K562 (cell line): ENCODE measurements around the gene TPK1. TPM values are rescaled to one million over a fixed set of nuclear protein-coding genes. Genes with fewer than 3 reads are reported as not detected.

Source experiments
- ATAC-seq: fragments of 200-7000 bp; cut with Tn5 transposase; 3 replicates; pipeline ENCODE4 v1.9.1; 2020; ENCODE audit warnings: moderate library complexity
- BruUV-seq: library from RNA; stranded (reverse); fragments of 400-500 nt; replicated peaks from 2 replicates; lab custom pipeline; 2021; lab: Mats Ljungman, UMichigan
- CTCF ChIA-PET: fragments of 300-600 bp; formaldehyde crosslinking; extraction: SDS; loops from one replicate; lab custom pipeline; 2021; ENCODE audit warnings: low intra/inter-chr PET ratio; lab: Yijun Ruan, JAX
- POLR2A ChIA-PET: fragments of 300-600, 350-650 bp; sonication (Branson Sonifier 250); formaldehyde crosslinking; extraction: SDS; loops from one replicate; lab custom pipeline; 2021; ENCODE audit warnings: antibody characterized with exemption, inconsistent platforms; lab: Yijun Ruan, JAX
- DNase-seq, 4 experiments: peaks; one replicate each; pipeline versions ENCODE4 v3.0.0 to v3.0.0-alpha.2; 2011 to 2018; ENCODE audit warnings: low spot score in 3 of 4, mixed read lengths in 3 of 4; ENCODE audit errors: extremely low read depth in 1 of 4
- FAIRE-seq: peaks from 2 replicates; lab custom pipeline; 2011; peaks lifted over from hg19 to GRCh38; lab: Jason Lieb, UNC
- H2AFZ ChIP-seq: 2 replicates; pipeline ENCODE4 v1.6.0; 2011; ENCODE audit warnings: low read depth, low read length, control low read depth, inconsistent platforms
- H3K27ac ChIP-seq: fragments of 200-600 bp; 3 replicates; pipeline ENCODE4 v1.8.0; 2011; ENCODE audit warnings: low read depth, mild to moderate bottlenecking, control low read depth, inconsistent platforms, low read length, moderate library complexity, mixed read lengths; ENCODE audit errors: extremely low read depth
- H3K27me3 ChIP-seq, 2 experiments: fragments of 300-600 bp in 1 of 2; 2 replicates in 1 of 2; 3 replicates in 1 of 2; pipeline versions ENCODE4 v1.6.0 to v1.8.0; 2011; ENCODE audit warnings: inconsistent platforms in 2 of 2, low read length in 2 of 2, mild to moderate bottlenecking in 1 of 2, mixed read lengths in 1 of 2, moderate library complexity in 1 of 2; ENCODE audit not compliant: control insufficient read depth in 2 of 2, insufficient read depth in 2 of 2
- H3K36me3 ChIP-seq: fragments of 300-600 bp; 3 replicates; pipeline ENCODE4 v1.8.0; 2011; ENCODE audit warnings: mild to moderate bottlenecking, low read length, inconsistent platforms; ENCODE audit not compliant: control insufficient read depth, insufficient read depth
- H3K4me1 ChIP-seq, 2 experiments: fragments of 200-600 bp in 1 of 2; replicated peaks in 1 of 2; 2 replicates in 1 of 2; 3 replicates in 1 of 2; pipeline versions ENCODE4 v1.5.1 to v1.8.0; 2011; ENCODE audit warnings: inconsistent platforms in 2 of 2, low read length in 2 of 2, mild to moderate bottlenecking in 1 of 2, mixed read lengths in 1 of 2, moderate library complexity in 1 of 2; ENCODE audit not compliant: control insufficient read depth in 2 of 2, insufficient read depth in 2 of 2
- H3K4me2 ChIP-seq: 2 replicates; pipeline ENCODE4 v1.6.1; 2011; ENCODE audit warnings: low read length, control low read depth, inconsistent platforms, mixed read lengths; ENCODE audit not compliant: insufficient read depth
- H3K4me3 ChIP-seq: fragments of 200-600 bp; sonication (generic), shearing (Covaris generic); 2 replicates; pipeline ENCODE4 v1.5.1; 2016; ENCODE audit warnings: control low read depth, inconsistent platforms
- H3K79me2 ChIP-seq: fragments of 200-600 bp; 3 replicates; pipeline ENCODE4 v1.8.0; 2011; ENCODE audit warnings: low read length, inconsistent platforms; ENCODE audit not compliant: control insufficient read depth, insufficient read depth
- H3K9ac ChIP-seq, 2 experiments: 2 replicates each; pipeline versions ENCODE4 v1.6.0 to v1.6.1; 2011; ENCODE audit warnings: low read depth in 2 of 2, low read length in 2 of 2, control low read depth in 1 of 2, inconsistent platforms in 1 of 2, mild to moderate bottlenecking in 1 of 2, mixed read lengths in 1 of 2; ENCODE audit not compliant: insufficient read depth in 1 of 2
- H3K9me1 ChIP-seq: one replicate; pipeline ENCODE4 v1.6.0; 2011; ENCODE audit warnings: inconsistent platforms, mild to moderate bottlenecking, low read length, moderate library complexity; ENCODE audit not compliant: control insufficient read depth, insufficient read depth
- H3K9me3 ChIP-seq: replicated peaks from 2 replicates; pipeline ENCODE4 v1.5.1; 2011; ENCODE audit warnings: low read depth, low read length, inconsistent platforms; ENCODE audit not compliant: control insufficient read depth, insufficient read depth
- H4K20me1 ChIP-seq: replicated peaks from 2 replicates; pipeline ENCODE4 v1.6.1; 2011; ENCODE audit warnings: low read length, inconsistent platforms, mixed read lengths; ENCODE audit not compliant: control insufficient read depth, insufficient read depth
- CUX1 ChIP-seq: fragments of 200-800 bp; sonication (Bioruptor generic); IDR thresholded peaks from 2 replicates; pipeline ENCODE4 v1.6.1; 2016; ENCODE audit warnings: missing genetic modification characterization, missing compliant biosample characterization
- MEF2D ChIP-seq: conservative IDR thresholded peaks from 2 replicates; pipeline ENCODE4 v1.6.1; 2016; ENCODE audit warnings: low read depth, missing genetic modification characterization, missing compliant biosample characterization
- POLR2H ChIP-seq: IDR thresholded peaks from 2 replicates; pipeline ENCODE4 v1.6.1; 2016; ENCODE audit warnings: missing genetic modification characterization, low read depth, mild to moderate bottlenecking, control low read depth, missing compliant biosample characterization, moderate library complexity
- ZBTB26 ChIP-seq: fragments of 450-650 bp; formaldehyde crosslinking; IDR thresholded peaks from 2 replicates; pipeline ENCODE4 v1.4.0; 2022; ENCODE audit warnings: missing genetic modification characterization
- ZFP30 ChIP-seq: fragments of 250-450 bp; sonication (Bioruptor Pico); IDR thresholded peaks from 2 replicates; pipeline ENCODE4 v1.8.0; 2022; ENCODE audit warnings: moderate library complexity, mild to moderate bottlenecking, inconsistent platforms, borderline replicate concordance
- WGBS: fragments of 100-300 bp; shearing (Covaris generic); methylation state at CpG from one replicate; pipeline ENCODE4 v1.1.6; 2016; ENCODE audit warnings: low coverage, mixed read lengths; ENCODE audit not compliant: insufficient coverage; ENCODE audit errors: missing lambda C conversion rate; 5-methylcytosine and 5-hydroxymethylcytosine counted together
- in situ Hi-C: fragments of 300-500 bp; cut with MboI; formaldehyde crosslinking; loops from 4 replicates; pipeline ENCODE4 v1.15.0; 2018; ENCODE audit warnings: inconsistent platforms, mixed read lengths
- intact Hi-C: fragments of 100-400 bp; cut with micrococcal nuclease; formaldehyde crosslinking; loops from 2 replicates; pipeline ENCODE4 v1.14.2; 2022
- polyA plus RNA-seq, 8 experiments: library from polyadenylated mRNA; depleted of rRNA in 4 of 8; stranded (reverse) in 5 of 8; unstranded in 3 of 8; fragments of >200 nt; fragmentation: Nextera tagmentation in 2 of 8; fragmentation: Illumina TruSeq in 1 of 8; extraction: Ambion mirVana in 2 of 8; extraction: Trizol in 1 of 8; gene quantifications; 2 replicates each; pipeline versions ENCODE4 v1.2.1 to v1.2.3, GENCODE V29; 2011 to 2014; ENCODE audit warnings: inconsistent platforms in 1 of 8, missing spikeins in 1 of 8
- total RNA-seq, 7 experiments: library from RNA; depleted of rRNA in 6 of 7; stranded (reverse); fragments of >200 nt in 6 of 7; fragmentation: Illumina TruSeq in 2 of 7; extraction: Trizol in 2 of 7; gene quantifications; 2 replicates each; pipeline versions ENCODE4 v1.2.1 to v1.2.3, GENCODE V29; 2011 to 2021; ENCODE audit warnings: low replicate concordance in 1 of 7

TPK1 gene
- total and polyA plus RNA-seq, 9 of the 15 experiments (the other 6 are each of a cell fraction or from before 2014, with no cell fraction given), result 5.1 to 16.2 (median 9.2) TPM

GRCh38 chr7:144784943-144785342 lies 50.9 kb downstream of the TPK1 start:
- ATAC-seq (no peak), FAIRE-seq (no peak), DNase-seq (no peak)
- Histone ChIP-seq H3K9ac (no peak overlapping the region), H3K9me3 (no peaks in the 10 kb centered on the region; the same call in 1 of the 2 replicates), H2AFZ (no peak overlapping the region), H3K4me2 (no peak overlapping the region), H3K4me3 (no peak overlapping the region), H4K20me1 (no peaks in the 10 kb centered on the region), H3K4me1 (no peaks in the 10 kb centered on the region), H3K36me3 (no peaks in the 10 kb centered on the region), H3K9me1 (no peaks in the 10 kb centered on the region), H3K79me2 (no peaks in the 10 kb centered on the region), H3K27ac (no peak overlapping the region), H3K27me3 (no peaks in the 10 kb centered on the region)
- TF ChIP-seq ZBTB26, result no peak
- TF ChIP-seq MEF2D, result no peak
- TF ChIP-seq POLR2H, result no peak
- TF ChIP-seq CUX1 (CRISPR knock-in tag), result no peak
- TF ChIP-seq ZFP30 (CRISPR knock-in tag), result no peak
- in situ Hi-C loops (no loop called here), intact Hi-C loops (no loop called here)
- 3% methylated on average over 3 of the region's 3 CpGs for WGBS
- CTCF ChIA-PET, result no interaction called here
- POLR2A ChIA-PET, result no interaction called here
- BruUV-seq, result no TSS peak
